SW480 (cell line): Measurements from ENCODE around the gene PJA1.

ENCODE experiments used
- DNase-seq: peaks from one replicate; pipeline ENCODE4 v3.0.0-alpha.2; 2016; ENCODE audit warnings: low spot score

The PJA1 gene, protein sequence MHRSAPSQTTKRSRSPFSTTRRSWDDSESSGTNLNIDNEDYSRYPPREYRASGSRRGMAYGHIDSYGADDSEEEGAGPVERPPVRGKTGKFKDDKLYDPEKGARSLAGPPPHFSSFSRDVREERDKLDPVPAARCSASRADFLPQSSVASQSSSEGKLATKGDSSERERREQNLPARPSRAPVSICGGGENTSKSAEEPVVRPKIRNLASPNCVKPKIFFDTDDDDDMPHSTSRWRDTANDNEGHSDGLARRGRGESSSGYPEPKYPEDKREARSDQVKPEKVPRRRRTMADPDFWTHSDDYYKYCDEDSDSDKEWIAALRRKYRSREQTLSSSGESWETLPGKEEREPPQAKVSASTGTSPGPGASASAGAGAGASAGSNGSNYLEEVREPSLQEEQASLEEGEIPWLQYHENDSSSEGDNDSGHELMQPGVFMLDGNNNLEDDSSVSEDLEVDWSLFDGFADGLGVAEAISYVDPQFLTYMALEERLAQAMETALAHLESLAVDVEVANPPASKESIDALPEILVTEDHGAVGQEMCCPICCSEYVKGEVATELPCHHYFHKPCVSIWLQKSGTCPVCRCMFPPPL

DNA sequence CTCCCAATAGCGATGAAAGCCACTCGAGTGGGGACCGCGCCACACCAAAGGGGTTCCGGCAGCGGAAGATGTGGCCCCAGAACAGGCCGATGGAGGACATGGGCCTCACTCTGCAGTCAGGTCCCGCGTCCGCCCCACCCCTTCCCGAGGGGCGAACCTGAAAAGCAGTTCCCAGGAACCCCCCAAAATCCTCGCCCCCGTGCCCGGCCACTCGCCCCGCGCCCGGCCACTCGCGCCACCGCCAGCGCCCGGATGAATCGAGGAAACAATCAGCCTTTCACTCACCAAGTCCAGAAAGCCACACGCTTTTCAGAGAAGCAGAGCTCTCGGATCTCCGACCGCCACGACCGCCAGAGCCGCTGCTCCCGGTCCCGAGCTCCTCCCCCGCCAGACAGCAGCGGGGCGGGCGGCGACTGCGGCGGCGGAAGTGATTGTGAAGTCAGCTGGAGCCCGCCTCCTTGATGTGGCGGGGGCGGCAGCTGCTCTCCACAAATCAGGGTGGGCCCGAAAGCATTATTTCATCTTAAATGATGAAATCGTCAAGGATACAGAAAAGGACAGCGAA is at the start of gene PJA1:
Gene PJA1 (minus strand): TSS at position 367 of the 565 bp plus-strand sequence. CDS start 2,380 bp downstream, outside the sequence.
- peak; percentile 73 for DNase-seq

DNA sequence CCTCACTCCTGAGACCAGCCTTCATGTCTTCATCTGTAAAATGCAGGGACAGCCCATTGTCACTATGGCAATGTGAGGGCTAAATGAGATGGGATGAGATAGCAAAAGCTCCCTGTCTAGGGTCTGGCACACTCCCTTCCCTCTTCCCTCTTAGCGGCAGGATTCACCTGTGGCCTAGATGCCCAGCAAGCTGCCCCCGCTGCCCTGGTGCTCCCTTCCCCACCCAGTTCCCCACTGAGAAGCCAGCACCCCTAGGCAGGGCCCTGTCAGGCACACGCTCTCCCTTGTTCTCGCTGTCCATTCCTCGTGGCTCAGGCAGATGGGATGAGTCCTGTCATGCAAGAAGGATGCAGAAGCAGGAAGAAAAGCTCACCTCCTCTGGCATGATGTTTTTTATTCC is 49.2 kb upstream of the PJA1 start:
- DNase-seq: no peak

DNA sequence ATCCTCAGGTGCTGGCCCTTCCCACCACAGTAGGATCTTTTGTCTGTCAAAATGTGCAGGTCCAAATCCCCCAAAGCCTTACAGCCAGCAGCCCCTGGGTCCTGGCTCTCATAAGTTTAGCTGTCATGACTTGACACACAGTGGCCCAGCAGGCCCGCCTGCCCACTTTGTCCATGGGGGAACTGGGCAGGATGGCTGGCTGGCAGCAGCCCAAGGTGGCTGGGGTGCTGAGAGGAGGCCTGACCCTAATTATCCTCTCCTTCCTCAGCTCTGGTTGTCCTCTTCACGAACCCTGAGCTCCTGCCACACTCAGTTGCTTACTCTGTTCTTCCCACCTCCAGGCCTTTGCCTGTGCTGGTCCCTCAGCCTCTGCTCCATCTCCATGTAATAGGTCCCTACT is 46.4 kb upstream of the PJA1 start:
- no peak for DNase-seq

DNA sequence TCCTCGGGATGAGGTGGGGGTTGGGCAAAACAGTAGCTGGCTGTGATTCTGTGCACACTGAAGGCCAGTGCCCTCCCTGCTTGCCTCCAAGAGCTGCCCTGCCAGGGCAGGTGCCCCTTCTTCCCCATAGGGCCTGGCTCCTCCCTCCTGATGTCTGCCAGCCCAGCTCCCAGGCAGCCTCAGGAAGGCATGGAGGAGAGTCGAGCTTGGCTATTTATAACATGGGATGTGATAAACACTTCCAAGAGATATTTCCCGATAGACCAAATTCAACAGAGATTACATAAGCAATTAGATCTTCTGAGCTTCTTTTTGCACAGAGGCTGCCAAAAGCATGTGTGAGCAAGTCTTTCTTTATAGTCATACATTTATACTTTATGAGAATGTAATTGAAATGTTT is 45.3 kb upstream of the PJA1 start:
- no peak for DNase-seq

DNA sequence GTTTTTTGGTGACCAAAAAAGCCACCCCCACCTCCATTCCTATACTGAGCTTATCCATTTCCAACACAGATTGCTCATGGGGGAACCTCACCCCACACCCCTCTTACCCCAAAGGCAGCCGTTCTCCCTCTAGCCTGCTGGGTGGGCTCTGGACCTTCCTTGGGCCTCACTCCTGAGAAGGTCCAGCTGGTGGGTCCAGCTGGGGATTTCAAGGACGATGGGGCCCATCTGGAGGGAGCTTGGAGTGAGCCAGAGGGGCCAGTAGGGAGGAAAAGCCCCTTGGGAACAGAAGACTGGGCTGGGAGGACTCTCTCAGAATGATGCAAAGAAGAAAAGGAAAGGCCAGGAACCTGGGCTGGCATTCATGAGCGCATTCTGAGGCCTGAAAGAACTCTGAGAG is 42.0 kb upstream of the PJA1 start:
- no peak for DNase-seq

DNA sequence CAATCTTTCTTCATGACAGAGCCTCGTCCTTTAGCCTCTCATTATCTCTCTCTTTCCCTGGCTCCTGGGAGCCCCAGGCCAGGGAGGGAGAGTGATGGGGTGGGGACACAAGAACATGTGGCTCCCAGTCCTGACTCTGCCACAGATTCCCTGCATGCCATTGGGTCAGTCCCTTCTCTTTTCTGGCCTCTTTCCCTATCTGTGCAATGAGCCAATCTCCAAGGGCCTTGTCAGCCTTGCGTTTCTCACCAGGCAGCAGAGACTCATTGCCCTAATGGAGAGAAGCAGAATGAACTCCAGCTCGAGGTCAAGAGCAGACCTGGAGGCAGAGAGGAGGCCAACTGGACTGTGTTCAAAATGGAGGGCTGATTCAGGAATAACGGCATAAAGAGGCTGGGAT is 38.4 kb upstream of the PJA1 start:
- DNase-seq: no peak

DNA sequence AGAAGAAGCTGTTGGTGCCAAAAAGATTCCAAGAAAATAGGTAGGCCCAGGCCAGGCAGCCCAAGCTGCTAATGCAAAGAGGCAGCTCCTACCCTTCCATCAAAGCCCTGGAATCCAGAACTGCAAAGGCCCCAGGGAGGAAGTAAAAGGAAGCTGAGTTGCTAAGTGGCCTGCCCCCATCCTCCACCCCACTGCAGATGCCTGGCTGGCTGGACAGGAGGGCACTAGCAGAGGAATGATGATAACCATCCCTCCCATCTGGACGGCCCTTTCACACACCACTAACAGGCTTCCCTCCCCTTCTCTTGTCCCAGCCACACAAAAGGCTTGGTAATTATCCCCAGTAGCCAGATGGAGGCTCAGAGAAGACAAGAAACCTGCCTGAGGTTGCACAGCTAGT is 32.4 kb upstream of the PJA1 start:
- no peak for DNase-seq

DNA sequence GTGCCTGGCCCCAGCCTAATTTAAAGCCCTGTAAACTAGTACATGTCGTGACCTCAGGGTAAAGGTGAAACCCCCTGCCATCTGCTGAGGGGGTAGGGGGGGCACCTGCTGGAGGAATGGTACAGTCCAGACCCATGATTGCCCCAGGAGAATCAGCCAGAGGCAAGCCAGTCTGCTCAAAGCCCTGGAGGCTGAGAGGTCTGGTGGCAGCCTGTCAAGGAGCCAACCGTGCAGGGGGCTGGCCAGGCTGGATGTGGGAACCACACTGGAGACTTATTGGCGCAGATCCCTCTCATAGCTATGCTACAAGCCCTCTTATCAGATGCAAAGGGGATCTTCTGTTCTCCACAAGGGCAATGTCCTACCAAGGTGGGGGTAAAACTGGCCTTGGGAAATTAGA is 31.4 kb upstream of the PJA1 start:
- no peak for DNase-seq

DNA sequence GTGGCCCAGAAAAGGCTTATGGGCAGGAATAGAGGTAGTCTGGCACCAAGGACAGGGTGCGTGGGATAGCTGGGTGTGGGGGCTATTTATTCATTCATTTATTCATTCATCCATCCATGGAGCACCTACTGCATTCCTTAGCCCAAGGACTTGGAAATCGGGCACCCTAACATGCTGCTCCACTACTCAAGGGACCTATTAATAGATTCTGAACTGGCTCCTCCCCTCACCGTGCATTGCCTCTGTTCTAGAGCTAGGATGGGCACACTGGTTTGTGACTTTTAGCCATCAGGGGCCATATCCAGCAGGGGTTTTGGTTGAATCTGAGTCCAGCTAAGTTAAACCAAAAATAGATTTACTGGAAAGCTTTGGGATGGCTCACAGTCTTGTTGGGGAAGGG is 30.6 kb upstream of the PJA1 start:
- no peak for DNase-seq

DNA sequence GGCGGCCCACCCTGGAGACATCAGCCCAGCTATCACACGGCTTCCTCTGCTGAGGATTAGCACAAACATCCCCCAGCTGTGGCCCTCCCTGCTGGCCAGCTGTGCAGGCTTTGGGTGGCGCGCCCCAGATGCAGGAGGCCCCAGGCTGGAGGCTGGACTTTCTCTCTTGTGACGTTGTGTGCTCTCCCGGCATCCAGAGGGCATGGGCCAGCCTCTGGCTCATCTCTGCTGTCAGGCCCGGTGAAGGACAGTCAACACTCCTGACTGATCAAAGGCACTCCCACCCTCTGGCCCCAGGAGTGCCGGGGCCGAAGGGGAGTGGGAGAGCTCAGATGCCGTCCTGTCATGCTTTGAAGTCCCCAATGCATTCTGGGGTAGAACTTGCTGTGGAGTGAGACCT is 29.9 kb upstream of the PJA1 start:
- DNase-seq: no peak

DNA sequence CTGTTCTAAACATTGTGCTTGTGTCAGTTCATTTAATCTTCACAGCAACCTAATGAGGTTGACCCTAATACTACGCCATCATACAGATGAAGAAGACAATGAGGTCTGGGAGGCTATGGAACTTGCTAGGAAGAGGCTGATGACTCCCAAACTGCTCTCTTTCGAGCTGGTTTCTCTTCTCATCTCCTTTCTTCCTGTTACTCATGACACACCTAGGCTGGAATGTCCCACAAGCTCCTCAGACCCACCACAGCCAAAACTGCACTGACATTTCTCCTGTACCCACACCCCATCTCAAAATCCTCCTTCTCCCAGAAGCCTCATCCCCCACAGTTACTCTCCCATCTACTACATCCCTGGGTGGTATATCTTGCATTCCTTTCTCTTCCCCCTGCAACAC is 27.4 kb upstream of the PJA1 start:
- peak; percentile 22 for DNase-seq

DNA sequence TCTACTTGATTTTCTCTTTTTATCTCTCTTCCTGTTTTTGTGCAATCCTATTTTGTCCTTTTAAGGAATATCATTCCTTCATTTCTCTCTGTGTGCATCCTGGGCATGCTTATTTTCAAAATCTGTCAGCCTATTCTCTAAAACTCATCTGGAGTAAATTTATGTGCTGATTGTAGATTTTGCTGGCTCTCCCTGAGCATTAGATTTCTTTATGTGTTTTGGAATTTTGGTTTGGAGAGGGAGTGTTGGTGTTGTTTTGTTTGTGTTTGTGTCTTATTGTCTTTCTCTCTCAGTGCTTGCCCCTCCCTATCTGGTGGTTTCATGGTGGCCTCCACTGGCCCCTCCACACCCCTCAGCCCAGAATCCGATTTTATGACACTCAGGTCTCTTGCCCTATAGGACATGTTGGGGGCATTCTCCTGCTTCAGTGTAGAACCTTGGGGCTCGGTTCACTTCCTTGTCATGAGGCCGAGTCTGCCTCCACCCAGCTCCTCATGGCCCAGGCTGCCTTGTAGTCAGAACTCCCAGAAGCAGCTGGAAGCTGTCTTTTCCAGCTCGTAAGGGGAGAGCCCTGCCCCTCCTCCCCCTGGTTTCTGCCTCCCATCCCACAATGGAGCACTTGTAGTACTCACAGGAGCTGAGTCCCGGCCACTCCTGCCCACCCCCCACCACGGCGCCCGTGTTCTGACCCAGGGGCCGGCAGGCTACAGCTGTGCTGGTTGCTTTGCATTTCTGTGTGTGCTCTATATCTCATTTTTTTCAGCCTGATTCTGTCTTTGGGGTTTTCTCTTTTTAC is 24.5 kb upstream of the PJA1 start:
- no peak for DNase-seq

DNA sequence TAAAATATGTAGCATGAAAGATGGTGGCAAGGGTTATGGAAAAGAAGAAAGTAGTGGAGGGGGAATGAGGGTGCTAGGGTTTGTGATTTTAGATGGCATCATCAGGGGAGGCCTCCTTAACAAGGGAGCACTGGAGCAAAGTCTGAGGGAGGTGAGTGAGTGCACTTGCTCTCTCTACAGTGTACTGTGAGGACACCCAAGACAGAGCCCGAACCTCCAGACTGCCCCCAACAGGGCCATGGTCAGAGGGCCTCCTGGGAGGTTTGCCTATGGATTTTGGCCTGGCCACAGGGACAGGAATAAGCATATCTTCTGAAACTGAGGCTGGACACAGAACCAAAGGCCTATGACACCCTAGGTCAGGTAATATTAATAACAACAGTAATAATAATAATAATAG is 21.4 kb upstream of the PJA1 start:
- DNase-seq: no peak

DNA sequence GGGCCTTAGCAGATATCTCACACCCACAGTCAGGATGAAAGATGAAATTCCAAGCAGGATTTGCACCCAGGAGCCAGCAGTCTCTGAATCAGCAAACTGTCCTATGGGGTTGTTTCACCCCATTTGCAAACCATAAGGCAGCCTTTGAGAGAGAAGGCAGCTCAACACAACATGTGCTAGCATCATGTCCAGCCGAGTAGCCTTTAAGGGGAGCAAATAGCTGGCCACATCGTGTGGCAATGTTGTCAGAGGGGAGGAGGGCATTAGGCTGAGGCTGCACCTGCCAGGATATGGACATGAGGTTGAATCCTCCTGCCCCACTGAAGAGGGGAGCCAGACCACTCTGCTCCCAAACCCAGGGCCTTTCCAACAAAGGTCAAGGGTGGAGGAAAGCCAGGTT is 20.6 kb upstream of the PJA1 start:
- DNase-seq: no peak

DNA sequence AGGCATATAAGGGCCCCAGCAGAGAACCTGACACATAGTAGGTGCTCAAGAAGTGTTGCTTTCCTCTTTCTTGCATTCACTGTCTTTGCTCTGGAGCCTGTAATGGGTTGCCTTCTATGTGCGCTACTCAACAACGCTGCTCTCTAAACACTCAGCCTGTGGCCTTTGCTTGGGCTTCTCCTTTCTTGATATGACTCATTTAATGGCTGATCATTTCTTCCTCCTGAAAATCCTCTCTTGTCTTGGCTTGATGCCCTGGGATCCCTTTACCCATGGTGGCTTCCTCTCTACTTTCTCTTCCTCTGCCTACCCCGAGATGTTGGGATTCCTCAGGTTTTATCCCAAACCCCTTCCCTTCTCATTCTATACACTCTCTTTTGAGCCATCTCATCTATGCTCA is 19.9 kb upstream of the PJA1 start:
- DNase-seq: no peak

DNA sequence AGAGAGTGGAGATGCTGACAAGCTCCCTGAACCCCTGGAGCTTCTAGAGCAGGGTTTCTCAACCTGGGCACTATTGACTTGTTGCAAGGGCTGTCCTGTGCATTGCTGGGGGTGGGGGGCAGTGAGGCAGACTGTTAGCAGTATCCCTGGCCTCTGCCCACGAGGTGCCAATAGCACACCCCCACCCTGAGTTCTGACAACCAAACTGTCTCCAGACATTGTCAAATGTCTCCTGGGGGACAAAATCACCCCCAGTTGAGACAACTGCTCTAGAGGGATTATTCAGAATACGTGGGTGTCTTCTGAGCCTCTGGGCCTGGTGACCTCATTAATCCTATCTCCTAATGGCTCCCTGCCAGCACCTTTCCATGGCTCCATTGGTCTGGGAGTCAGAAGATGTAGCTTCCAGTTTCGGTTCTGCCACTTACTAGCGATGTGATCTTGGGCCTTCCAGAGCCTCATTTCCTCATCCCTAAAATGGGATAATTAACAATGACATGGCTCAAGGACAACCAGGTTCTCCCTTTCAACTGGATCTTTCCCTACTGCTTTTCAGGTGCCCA is 17.6 kb upstream of the PJA1 start:
- no peak for DNase-seq

DNA sequence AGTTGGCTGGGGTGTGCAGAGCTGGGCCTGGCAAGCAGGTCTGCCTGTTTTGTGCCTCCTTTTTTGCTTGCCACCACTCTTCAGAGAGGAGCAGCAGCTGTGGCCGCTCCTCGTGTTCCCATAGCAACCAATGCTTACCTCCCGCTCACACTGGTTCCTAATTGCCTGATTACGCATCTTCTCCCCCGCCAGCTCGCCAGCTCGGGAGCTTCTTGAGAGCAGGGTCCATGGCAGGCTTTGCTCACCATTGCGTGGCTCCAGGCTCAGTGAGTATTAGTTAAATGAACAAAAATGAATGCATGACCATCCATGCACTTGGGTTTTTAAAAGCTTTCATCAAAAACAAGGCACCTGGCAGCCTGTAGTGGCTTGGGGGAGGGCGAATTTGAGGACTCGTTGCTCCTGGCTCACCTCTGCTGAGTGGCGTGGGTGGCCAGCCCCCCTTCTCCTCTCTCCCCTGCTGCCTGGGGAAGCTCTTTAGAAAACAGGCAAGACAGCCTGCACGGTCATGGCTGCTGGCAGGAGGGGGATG is 14.2 kb upstream of the PJA1 start:
- DNase-seq: no peak

DNA sequence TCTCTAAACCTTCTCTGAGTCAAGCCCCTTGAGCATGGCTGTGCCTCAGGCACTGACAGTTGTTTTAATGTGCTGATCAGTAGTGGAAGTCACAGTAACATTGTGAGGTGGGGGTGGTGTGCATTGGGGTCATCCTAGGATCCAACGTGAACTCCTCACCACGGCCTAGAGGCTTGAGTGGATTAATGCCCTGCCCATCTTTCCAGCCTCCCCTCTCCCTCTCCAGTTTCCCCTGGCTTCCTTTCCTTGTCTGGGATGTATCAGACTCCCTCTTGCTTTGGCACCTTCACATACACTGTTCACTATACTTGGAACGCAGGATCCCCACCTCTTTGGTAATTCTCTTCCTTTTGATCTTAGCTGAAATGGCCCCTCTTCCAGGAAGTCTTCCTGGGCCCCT is 13.3 kb upstream of the PJA1 start:
- DNase-seq: no peak

DNA sequence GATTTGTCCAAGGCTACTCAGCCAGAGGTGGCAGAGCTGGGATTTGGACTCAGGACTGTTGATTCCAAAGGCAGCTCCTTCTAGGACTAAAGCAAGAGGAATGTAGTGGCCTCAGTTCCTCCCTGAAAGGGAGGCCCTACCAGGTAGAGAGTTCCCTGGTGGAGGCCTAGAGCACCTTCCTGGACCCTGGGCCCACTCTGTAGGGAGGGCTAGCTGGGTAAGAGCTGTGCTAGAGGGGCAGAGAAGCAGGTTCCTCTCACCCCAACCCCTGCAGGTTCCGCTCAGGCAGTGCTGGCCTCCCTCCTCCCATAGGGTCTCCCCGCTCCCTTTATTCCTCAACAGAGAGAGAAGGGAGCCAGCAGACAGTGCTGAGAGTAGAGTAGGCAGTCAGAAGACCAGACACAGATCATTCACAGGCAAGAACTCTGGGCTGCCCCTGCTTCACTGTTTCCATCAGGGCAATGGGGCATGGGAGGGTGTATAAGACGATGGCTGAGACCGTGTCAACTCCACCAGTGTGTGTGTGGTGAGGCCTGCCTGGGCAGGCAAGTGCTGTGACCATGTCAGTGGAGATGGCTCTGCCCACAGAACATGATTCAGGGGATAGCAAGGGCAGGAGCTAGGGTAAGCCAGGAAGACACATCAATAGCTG is 12.4 kb upstream of the PJA1 start:
- DNase-seq: no peak

DNA sequence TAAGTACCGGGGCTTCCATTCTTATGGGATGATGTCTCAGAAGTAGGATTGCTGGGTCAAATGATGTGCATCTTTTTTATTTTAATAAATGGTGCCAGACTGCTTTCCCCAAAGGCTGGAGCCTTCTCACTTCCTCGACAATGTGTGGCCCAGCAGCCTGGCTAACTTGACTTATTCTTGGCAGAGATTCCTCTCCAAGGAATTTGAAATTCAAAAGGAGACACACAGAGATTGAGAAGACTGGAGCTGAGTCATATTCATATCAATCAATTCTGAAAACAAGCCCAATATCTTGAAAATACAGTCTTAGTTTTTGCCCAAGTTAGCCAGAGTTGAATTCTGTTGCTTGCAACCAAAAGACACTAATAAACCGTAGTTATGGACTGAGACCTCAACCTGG is 10.8 kb upstream of the PJA1 start:
- no peak for DNase-seq

DNA sequence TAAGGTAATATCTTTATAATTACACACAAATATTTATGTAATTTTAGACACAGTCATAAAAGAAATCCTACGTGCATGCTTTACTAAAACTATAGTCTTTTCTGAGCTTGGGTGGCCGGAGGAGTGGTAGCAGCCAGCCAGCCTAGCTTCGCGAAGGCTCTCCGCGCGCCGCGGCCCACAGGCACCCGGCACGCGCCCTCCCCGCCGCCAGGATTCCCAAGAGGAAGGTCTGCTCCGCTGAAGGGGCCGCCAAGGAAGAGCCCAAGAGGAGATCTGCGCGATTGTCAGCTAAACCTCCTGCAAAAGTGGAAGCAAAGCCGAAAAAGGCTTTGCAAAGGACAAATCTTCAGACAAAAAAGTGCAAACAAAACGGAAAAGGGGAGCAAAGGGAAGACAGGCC is 8.7 kb upstream of the PJA1 start:
- no peak for DNase-seq

DNA sequence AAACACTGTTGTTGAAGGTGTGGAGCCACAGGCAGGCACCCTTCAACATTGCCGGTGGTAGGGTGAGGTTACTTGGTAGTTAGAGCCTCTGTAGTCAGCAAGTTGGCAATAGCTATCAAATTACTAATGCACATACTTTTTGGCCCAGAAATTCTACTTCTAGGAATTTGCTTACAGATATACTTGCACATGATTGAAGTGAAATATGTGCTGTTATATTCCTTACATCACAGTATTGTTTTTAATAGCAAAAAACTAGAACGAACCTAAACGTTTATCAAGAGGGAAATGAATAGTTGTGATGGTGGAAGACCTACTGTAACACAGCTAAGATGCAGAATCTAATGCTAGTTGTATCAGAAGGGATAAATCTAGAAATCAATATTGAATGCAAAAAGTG is 7.7 kb upstream of the PJA1 start:
- DNase-seq: no peak
